Peyer's patch (tissue), 4 donors: Measurements from ENCODE around the gene CNST. TPM values are rescaled to one million over a fixed set of nuclear protein-coding genes. Genes with fewer than 3 reads are reported as not detected.
A peak's percentile ranks its signal among the peaks of the same experiment; 100 is the strongest.
"Not testable (repeated sequence)": the region's sequence is repeated elsewhere in the genome, so short reads cannot be mapped to it uniquely, and the experiment has no call there.

Experiments used
- DNase-seq, 3 donors: peaks; one replicate each; pipeline ENCODE4 v3.0.0-alpha.2; 2017 to 2019
- H3K27ac ChIP-seq, 4 donors: fragments of 200-600 bp; sonication (generic); one replicate each; pipeline ENCODE4 v1.5.1; 2016 to 2019
- H3K27me3 ChIP-seq, 2 donors: fragments of 200-600 bp; sonication (generic); one replicate each; pipeline ENCODE4 v1.5.1; 2019
- H3K36me3 ChIP-seq, 3 donors: fragments of 200-600 bp; sonication (generic); one replicate each; pipeline ENCODE4 v1.5.1; 2016 to 2019
- H3K4me1 ChIP-seq, 4 donors: fragments of 200-600 bp; sonication (generic); one replicate each; pipeline ENCODE4 v1.5.1; 2016 to 2019
- H3K4me3 ChIP-seq, 4 donors: fragments of 200-600 bp; sonication (generic); 1 replicate in 3 of 4; 2 replicates in 1 of 4; pipeline ENCODE4 v1.5.1; 2016 to 2019; ENCODE audit warnings: mild to moderate bottlenecking in 1 of 4
- H3K9me3 ChIP-seq, 4 donors: fragments of 200-600 bp; sonication (generic); one replicate each; pipeline ENCODE4 v1.5.1; 2016 to 2019; ENCODE audit warnings: mild to moderate bottlenecking in 1 of 4
- POLR2A ChIP-seq, 2 donors: fragments of 450-650 bp; IDR thresholded peaks; one replicate each; pipeline ENCODE4 v1.5.1; 2017; ENCODE audit warnings: antibody characterized with exemption in 2 of 2, mild to moderate bottlenecking in 2 of 2, moderate library complexity in 2 of 2
- small RNA-seq, 2 donors: library from RNA; depleted of rRNA; stranded (forward); fragments of <200 nt; gene quantifications; one replicate each; pipeline ENCODE3, GENCODE V24; 2016
- total RNA-seq, 4 donors: library from RNA; depleted of rRNA; stranded (reverse); fragments of >200 nt; gene quantifications; one replicate each; pipeline ENCODE4 v1.1.0, GENCODE V29; 2016
- TF ChIP-seq, protein P1 (sequence below), 6 experiments: fragments of 450-650 bp in 4 of 6; fragments of 200-600 bp in 2 of 6; sonication (generic) in 1 of 6; IDR thresholded peaks; one replicate each; pipeline ENCODE4 v1.5.1; 2017 to 2019; ENCODE audit warnings: antibody characterized with exemption in 6 of 6, mild to moderate bottlenecking in 3 of 6, moderate library complexity in 1 of 6

Gene CNST
- total RNA-seq, 4 donors from 2014 or later, result 62.0 to 75.7 (median 69.8) TPM

DNA sequence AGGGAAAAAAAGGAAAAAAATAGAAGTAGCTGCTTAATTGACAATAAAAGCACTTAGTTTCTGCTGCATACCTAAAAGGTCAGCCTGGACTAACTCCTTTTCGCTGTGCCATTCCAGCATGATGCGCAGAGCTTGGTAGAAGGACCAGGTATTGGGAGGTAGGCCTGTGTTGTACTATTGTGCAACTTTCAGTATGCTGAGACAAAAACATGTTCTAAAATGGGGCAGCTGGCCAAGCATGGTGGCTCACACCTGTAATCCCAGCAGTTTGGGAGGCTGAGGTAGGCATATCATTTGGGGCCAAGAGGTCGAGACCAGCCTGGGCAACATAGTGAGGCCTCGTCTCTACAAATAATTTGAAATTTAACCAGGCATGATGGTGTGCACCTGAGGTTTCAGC lies 142.9 kb downstream of the CNST start:
- peak overlapping the region in 3 of 4 donors; percentile 2 to 67 (median 36) for H3K27ac ChIP-seq
- H3K27me3 ChIP-seq, result no peaks in the 10 kb centered on the region
- no peaks in the 10 kb centered on the region for H3K36me3 ChIP-seq
- H3K4me3 ChIP-seq, result no peak overlapping the region
- no peak for TF ChIP-seq POLR2A (IDR thresholded peaks at IDR 0.05)
- TF ChIP-seq, protein P1, sequence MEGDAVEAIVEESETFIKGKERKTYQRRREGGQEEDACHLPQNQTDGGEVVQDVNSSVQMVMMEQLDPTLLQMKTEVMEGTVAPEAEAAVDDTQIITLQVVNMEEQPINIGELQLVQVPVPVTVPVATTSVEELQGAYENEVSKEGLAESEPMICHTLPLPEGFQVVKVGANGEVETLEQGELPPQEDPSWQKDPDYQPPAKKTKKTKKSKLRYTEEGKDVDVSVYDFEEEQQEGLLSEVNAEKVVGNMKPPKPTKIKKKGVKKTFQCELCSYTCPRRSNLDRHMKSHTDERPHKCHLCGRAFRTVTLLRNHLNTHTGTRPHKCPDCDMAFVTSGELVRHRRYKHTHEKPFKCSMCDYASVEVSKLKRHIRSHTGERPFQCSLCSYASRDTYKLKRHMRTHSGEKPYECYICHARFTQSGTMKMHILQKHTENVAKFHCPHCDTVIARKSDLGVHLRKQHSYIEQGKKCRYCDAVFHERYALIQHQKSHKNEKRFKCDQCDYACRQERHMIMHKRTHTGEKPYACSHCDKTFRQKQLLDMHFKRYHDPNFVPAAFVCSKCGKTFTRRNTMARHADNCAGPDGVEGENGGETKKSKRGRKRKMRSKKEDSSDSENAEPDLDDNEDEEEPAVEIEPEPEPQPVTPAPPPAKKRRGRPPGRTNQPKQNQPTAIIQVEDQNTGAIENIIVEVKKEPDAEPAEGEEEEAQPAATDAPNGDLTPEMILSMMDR (IDR thresholded peaks at IDR 0.05), result no peak
- no peaks in the 10 kb centered on the region for H3K9me3 ChIP-seq
- H3K4me1 ChIP-seq, result peaks cover 0 to 13% (median 0%) of the 10 kb centered on the region in 4 donors
- DNase-seq, result no peak

DNA sequence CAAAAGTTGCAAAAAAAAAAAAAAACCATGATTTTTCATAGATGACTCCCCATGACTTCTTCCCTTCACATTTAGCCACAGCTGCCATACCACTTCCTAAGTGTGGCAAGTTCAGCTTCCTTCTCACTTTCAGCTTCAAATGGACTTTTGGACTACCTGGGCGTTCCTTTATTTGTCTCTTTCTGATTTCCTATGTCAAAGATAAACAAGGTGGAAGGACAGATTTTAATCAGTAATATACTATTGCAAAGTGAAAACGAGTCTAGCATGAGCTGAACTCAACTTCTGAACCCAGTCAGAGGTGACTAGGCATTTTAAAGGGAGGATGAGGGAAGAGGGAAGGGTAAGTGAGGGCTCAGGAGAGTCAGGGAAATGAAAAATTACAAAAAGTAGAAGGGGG lies 143.6 kb downstream of the CNST start:
- Histone ChIP-seq H3K9me3 (no peaks in the 10 kb centered on the region), H3K4me1 (peaks cover 0 to 13% (median 0%) of the 10 kb centered on the region in 4 donors), H3K4me3 (no peak overlapping the region), H3K27me3 (no peaks in the 10 kb centered on the region), H3K27ac (peak overlapping the region in 2 of 4 donors; percentile 50 to 71), H3K36me3 (no peaks in the 10 kb centered on the region)
- TF ChIP-seq, protein P1 (IDR thresholded peaks at IDR 0.05), result no peak
- no peak for TF ChIP-seq POLR2A (IDR thresholded peaks at IDR 0.05)
- DNase-seq, result no peak

DNA sequence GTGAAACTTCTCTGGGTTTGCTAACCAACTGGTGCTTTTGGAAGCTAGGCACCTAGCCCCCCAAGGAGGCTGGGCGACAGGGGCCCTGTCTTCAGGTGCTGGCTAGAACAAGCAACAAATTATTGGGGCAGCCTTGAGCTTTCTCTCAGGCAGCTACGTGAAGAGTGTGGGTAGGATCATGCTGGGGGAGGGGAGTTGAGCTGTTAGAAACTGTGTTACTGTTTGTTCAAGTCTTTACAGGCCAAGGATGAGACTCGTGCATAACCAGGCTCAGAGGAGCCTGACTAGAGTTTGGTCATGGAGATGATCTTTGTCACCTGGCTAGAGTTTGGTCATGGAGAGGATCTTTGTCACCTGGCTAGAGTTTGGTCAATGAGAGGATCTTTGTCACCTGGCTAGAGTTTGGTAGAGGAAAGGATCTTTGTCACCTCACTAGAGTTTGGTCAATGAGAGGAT lies 145.3 kb downstream of the CNST start:
- no peak for DNase-seq

DNA sequence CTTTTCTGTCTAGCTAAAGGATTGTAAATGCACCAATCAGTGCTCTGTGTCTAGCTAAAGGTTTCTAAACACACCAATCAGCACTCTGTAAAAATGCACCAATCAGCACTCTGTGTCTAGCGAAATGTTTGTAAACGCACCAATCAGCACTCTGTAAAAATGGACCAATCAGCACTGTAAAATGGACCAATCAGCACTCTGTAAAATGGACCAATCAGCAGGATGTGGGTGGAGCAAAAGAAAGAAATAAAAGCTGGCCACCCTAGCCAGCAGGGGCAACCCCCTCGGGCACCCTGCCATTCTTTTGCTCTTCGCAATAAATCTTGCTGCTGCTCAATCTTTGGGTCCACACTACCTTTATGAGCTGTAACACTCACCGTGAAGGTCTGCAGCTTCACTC lies 146.2 kb downstream of the CNST start:
- not testable (repeated sequence) for H3K4me3 ChIP-seq, DNase-seq, H3K27ac ChIP-seq, H3K27me3 ChIP-seq, H3K36me3 ChIP-seq, H3K9me3 ChIP-seq
- H3K4me1 ChIP-seq, result peaks cover 0 to 13% (median 0%) of the 10 kb centered on the region in 4 donors

More for the DNA sequence above, 145.3 kb downstream of the CNST start:
- Histone ChIP-seq H3K4me1 (peaks cover 0 to 13% (median 0%) of the 10 kb centered on the region in 4 donors), H3K4me3 (no peak overlapping the region), H3K9me3 (no peaks in the 10 kb centered on the region), H3K36me3 (no peaks in the 10 kb centered on the region), H3K27me3 (no peaks in the 10 kb centered on the region), H3K27ac (no peak overlapping the region)
- TF ChIP-seq, protein P1 (IDR thresholded peaks at IDR 0.05), result no peak
- TF ChIP-seq POLR2A (IDR thresholded peaks at IDR 0.05), result no peak

Small RNAs within 50 kb of the gene (small RNA-seq; reads per million reads assigned to genes)
- gene AL356583.2 (0 reads per million in 2 donors), gene AL591623.2 (0 reads per million in 2 donors)

Other genes starting within 250 kb of the CNST start
- gene SMYD3, start 59.2 kb upstream of the CNST start, total RNA-seq, result 10 to 100 TPM; 19.8 to 55.3 (median 26.9) TPM
- gene TFB2M, start 195 bp upstream of the CNST start, total RNA-seq, result 1 to 10 TPM; 5.6 to 8.4 (median 6.5) TPM
- gene SCCPDH, start 158.0 kb downstream of the CNST start, total RNA-seq, result 10 to 100 TPM; 14.0 to 67.1 (median 33.9) TPM